Left lobe of liver (tissue), 2 donors: ENCODE data around the gene LRBA. TPM values are rescaled to one million over a fixed set of nuclear protein-coding genes. Genes with fewer than 3 reads are reported as not detected.

Experiments used
- ATAC-seq: fragments of 200-7000 bp; cut with Tn5 transposase; one replicate; pipeline ENCODE4 v1.9.1; 2020; ENCODE audit warnings: mild to moderate bottlenecking, moderate library complexity
- DNase-seq: peaks from one replicate; pipeline ENCODE4 v3.0.0-alpha.2; 2020; ENCODE audit warnings: low spot score
- total RNA-seq: library from RNA; stranded (reverse); gene quantifications from one replicate; pipeline ENCODE4 v1.2.1, GENCODE V29; 2021
- donor health status: DM: no; HTN: no; CAD: no; lungs with moderate emphysema.
- donor health status: DM: no; HTN: yes; CAD: no.

LRBA gene
- total RNA-seq, 1 donor from 2014 or later = 26.7 TPM

- ATAC-seq = no peak
- no peak for DNase-seq
Measured at GRCh38 chr4:150890246-150890645, 124.8 kb downstream of the LRBA start.

DNA sequence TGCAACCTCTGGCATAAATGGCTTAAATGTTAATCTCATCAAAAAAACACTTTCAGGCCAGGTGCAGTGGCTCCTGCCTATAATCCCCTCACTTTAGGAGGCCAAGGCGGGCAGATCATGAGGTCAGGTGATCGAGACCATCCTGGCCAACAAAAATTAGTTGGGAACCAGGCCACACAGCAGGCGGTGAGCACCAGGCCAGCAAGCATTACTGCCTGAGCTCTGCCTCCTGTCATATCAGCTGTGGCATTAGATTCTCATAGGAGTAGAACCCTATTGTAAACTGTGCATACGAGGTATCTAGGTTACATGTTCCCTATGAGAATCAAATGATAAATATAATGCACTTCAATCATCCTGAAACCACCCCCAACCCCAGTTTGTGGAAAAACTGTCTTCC lies 125.8 kb downstream of the LRBA start:
- no peak for ATAC-seq
- DNase-seq = no peak

GRCh38 chr4:150888625-150889024 lies 126.5 kb downstream of the LRBA start:
- DNase-seq = no peak
- no peak for ATAC-seq

GRCh38 chr4:150888217-150888616 lies 126.9 kb downstream of the LRBA start:
- DNase-seq (no peak), ATAC-seq (no peak)

- no peak for DNase-seq
Measured at GRCh38 chr4:150886597-150886996, 128.5 kb downstream of the LRBA start.

GRCh38 chr4:150884625-150885024 lies 130.5 kb downstream of the LRBA start:
- DNase-seq (no peak), ATAC-seq (no peak)

More at GRCh38 chr4:150886597-150886996, 128.5 kb downstream of the LRBA start:
- ATAC-seq = no peak

- ATAC-seq (no peak), DNase-seq (no peak)
Measured at GRCh38 chr4:150875367-150875766, 139.7 kb downstream of the LRBA start.

DNA sequence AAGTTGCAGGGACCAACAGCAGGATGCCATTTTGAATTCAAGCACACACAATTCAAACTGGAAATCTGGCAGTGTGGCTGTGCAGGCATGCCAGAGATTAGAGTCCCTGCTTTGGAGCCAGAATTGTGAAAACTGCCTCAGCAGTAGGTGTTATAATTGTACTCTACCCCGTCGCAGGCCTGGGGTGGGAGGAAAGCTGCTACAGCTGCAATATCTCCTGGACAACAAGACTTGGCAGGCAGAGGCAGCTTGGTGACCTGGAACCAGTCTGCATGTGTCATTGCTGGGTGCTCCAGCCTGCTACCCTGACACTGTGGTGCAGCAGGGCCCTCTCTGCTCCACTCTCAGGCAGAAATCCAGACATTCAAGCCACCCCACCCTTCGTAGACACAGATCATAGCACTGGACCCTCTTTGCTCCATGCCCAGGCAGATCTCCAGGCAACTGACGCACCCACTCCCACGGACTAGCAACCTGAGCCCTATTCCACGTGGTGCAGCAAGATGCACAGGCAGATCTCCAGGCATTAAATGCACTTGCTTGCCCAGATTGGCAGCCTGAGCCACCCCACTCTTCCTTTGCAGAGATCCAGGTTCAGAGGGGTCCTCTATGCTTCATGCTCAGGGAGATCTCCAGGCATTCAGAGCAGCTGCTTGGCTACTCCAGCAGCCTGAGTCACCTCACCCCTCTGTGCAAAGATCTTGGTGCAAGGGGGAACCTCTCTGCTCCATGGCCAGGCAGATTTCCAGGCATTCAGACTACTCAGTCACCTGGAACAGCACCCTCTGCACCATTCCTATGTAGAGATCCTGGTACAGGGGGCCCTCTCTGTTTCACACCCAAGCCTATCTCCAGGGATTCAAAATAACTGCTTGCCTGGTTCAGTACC lies 140.5 kb downstream of the LRBA start:
- DNase-seq = peak; percentile 78
- ATAC-seq = peak; percentile 98

- no peak for DNase-seq
- peak; percentile 98 for ATAC-seq
Measured at GRCh38 chr4:150867148-150867547, 147.9 kb downstream of the LRBA start.

- DNase-seq (no peak), ATAC-seq (no peak)
Measured at GRCh38 chr4:150863456-150863855, 151.6 kb downstream of the LRBA start.

DNA sequence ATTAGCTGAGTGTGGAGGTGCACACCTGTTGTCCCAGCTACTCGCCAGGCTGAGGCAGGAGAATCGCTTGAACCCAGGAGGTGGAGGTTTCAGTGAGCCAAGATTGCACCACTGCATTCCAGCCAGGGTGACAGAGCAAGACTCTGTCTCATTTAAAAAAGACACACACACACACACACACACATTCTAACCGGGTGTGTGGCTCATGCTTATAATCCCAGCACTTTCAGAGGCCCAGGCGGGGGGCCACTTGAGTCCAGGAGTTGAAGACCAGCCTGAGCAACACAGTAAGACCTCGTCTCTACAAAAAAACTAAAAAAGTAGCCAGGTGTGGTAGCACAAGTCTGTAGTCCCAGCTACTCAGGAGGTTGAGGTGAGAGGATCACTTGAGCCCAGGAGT lies 152.3 kb downstream of the LRBA start:
- DNase-seq (no peak), ATAC-seq (no peak)

GRCh38 chr4:150859453-150859852 lies 155.6 kb downstream of the LRBA start:
- no peak for DNase-seq
- ATAC-seq = no peak

DNA sequence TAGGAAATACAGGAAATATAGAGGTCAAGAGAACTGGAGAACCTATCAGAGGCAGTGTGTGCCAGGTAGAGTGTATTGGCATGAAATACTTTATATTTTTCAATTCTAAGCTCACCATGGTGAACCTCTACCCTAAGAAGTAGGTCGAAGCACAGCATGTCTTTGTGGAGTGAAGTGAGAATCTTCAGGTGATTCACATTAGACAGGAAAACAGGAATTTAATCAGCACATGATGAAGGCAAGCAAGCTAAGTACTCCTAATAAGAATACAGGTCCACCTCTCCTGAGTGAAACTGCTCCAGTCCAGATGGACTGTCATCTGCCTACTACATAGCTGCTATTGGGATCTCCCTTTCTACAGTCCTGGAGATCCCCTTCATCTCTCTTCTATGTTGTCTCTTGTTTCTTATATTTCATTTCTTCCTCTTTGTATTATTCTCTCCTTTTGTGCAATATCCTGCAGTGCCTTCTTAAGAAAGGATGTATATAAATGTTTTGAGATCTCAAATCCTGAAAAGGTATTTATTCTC lies 159.0 kb downstream of the LRBA start:
- no peak for DNase-seq
- ATAC-seq = no peak

DNA sequence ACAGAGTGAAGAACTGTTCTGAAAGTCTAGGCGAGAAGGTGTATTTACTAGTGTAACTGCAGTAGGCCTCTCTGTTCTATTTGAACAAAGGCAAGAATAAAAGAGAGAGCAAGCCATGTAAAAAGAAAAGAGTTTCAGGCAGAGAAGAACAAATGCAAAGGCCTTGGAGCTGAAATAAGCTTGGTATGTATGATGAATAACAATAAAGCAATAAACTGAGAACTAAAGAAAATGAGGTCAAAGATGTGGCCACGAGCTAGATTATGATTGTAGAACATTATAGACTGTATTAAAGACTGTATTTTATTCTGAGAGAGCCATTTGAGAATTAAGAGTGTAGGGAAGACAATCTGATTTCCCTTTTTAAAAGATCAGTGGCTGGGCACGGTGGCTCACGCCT lies 160.5 kb downstream of the LRBA start:
- no peak for ATAC-seq

DNA sequence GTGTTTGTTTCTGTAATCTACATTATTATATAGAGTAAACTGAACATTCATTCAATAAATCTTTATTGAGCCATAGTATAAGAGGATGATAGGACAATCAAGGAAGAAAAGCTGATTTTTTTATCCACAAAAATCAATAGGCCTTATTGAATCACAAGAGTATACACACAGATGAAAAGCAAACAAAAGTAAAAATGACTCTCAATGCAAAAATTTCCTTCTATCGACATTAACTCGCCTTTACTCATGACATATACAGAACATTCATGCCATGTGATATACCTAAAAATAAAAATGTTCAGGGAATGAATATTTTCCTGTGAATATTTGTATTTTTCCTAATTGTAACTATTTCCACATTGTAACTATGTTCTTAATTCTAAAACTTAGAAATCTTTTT lies 161.2 kb downstream of the LRBA start:
- no peak for ATAC-seq

More for the DNA sequence above, 160.5 kb downstream of the LRBA start:
- no peak for DNase-seq

DNA sequence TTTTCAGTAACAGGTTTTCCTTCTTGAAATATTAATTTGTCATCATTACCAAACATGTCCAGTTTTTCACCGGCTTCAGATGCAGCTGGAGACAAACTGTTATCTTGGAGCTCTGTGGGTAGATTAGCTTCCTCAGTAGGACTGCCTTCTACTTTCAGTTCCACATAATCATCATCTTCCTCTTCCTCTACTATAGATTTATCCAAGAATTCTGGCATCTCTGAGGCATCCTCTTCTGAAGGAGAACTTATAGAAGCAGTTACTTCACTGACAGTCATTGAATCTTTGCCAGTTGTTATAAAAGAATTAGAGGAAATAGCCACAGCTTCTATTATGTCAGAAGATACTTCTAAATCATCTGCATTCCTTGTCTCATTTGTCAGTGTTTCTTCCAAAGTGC lies 162.9 kb downstream of the LRBA start:
- ATAC-seq = no peak

More for the DNA sequence above, 161.2 kb downstream of the LRBA start:
- DNase-seq = no peak

GRCh38 chr4:150849016-150849415 lies 166.1 kb downstream of the LRBA start:
- DNase-seq (no peak), ATAC-seq (no peak)

More for the DNA sequence above, 162.9 kb downstream of the LRBA start:
- DNase-seq = no peak

- no peak for ATAC-seq
Measured at GRCh38 chr4:150828159-150828558, 186.9 kb downstream of the LRBA start.

GRCh38 chr4:150827226-150827625 lies 187.9 kb downstream of the LRBA start:
- no peak for ATAC-seq

More at GRCh38 chr4:150828159-150828558, 186.9 kb downstream of the LRBA start:
- DNase-seq = no peak

DNA sequence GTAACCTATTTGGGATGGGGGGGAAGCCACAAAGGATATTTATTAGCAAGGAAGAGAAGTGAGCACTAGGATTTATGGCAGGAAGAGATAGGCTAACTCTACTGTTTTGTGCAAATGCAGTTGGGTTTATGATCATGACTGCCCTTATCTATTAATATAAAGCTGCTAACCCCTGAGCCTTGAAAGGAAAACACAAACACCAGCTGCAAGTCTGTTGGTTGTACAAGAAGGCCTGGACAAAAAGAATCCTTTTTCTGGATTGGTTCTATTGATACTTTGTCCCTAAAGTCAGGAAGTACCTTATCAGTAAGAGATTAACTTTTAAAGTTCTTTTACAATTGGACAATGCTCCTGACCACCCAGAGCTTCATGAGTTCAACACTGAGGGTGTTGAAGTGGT lies 188.8 kb downstream of the LRBA start:
- ATAC-seq = no peak
- no peak for DNase-seq

More at GRCh38 chr4:150827226-150827625, 187.9 kb downstream of the LRBA start:
- DNase-seq = no peak

DNA sequence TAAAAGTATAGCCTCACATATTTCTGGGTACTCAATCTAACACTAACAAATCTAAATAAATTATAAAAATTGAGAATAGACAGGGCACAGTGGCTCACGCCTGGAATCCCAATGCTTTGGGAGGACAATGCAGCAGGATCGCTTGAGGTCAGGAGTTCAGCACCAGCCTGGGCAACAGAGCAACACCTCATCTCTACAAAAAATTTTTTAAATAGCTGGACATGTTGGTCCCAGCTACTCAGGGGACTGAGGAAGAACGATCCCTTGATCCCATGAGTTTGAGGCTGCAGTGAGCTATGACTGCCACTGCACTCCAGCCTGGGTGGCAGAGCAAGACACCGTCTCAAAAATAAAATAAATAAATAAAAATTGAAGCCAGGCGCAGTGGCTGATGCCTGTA lies 192.7 kb downstream of the LRBA start:
- ATAC-seq = no peak
- DNase-seq = no peak

GRCh38 chr4:150821641-150822040 lies 193.4 kb downstream of the LRBA start:
- no peak for ATAC-seq
- DNase-seq = no peak
